SU-DHL-6 (cell line): Measurements from ENCODE around the gene SCYL2.
"Not testable (repeated sequence)": the region's sequence is repeated elsewhere in the genome, so short reads cannot be mapped to it uniquely, and the experiment has no call there.

ENCODE experiments used
- H2AFZ ChIP-seq: fragments of 200-600 bp; sonication (generic); 2 replicates; pipeline ENCODE4 v1.6.1; 2014; ENCODE audit warnings: low read depth, mild to moderate bottlenecking, moderate library complexity, mixed read lengths, antibody characterized with exemption, low read length; ENCODE audit not compliant: severe bottlenecking
- H3F3A ChIP-seq: fragments of 200-600 bp; shearing (Covaris generic); 2 replicates; pipeline ENCODE4 v1.6.0; 2016; ENCODE audit warnings: antibody characterized with exemption, mild to moderate bottlenecking; ENCODE audit not compliant: insufficient read depth
- H3K27ac ChIP-seq: fragments of 200-600 bp; sonication (generic); 2 replicates; pipeline ENCODE4 v1.5.1; 2016; ENCODE audit warnings: low read depth, mild to moderate bottlenecking, low read length, moderate library complexity, mixed read lengths
- H3K27me3 ChIP-seq: fragments of 200-600 bp; sonication (generic), shearing (Covaris generic); 2 replicates; pipeline ENCODE4 v1.6.0; 2014; ENCODE audit warnings: mild to moderate bottlenecking, low read length
- H3K36me3 ChIP-seq: fragments of 200-600 bp; sonication (generic); 2 replicates; pipeline ENCODE4 v1.6.1; 2014; ENCODE audit warnings: mild to moderate bottlenecking, low read length, mixed read lengths
- H3K4me2 ChIP-seq: fragments of 300-600, 200-600 bp; shearing (Covaris generic), sonication (generic); 2 replicates; pipeline ENCODE4 v1.6.0; 2014; ENCODE audit warnings: low read length, low read depth, mild to moderate bottlenecking; ENCODE audit not compliant: poor library complexity, severe bottlenecking
- H3K4me3 ChIP-seq: fragments of 200-600 bp; sonication (generic); 2 replicates; pipeline ENCODE4 v1.5.1; 2014; ENCODE audit warnings: antibody characterized with exemption, low read length, mild to moderate bottlenecking, mixed read lengths; ENCODE audit not compliant: insufficient read depth, poor library complexity, severe bottlenecking
- H3K79me2 ChIP-seq: fragments of 200-600 bp; sonication (generic); 2 replicates; pipeline ENCODE4 v1.6.1; 2014; ENCODE audit warnings: mild to moderate bottlenecking, low read length, moderate library complexity; ENCODE audit not compliant: insufficient read depth
- H3K9ac ChIP-seq: fragments of 200-600 bp; sonication (generic); 2 replicates; pipeline ENCODE4 v1.7.0; 2014; ENCODE audit warnings: mild to moderate bottlenecking, low read length
- H3K9me2 ChIP-seq: fragments of 200-600 bp; sonication (generic); replicated peaks from 2 replicates; pipeline ENCODE4 v1.6.1; 2014; ENCODE audit warnings: low read length; ENCODE audit not compliant: insufficient read depth
- H3K9me3 ChIP-seq: fragments of 200-600 bp; sonication (generic); 2 replicates; pipeline ENCODE4 v1.6.1; 2014; ENCODE audit warnings: low read length, mixed read lengths; ENCODE audit not compliant: insufficient read depth
- H4K20me1 ChIP-seq: fragments of 200-600 bp; sonication (generic); 2 replicates; pipeline ENCODE4 v1.6.1; 2014; ENCODE audit warnings: low read depth, mild to moderate bottlenecking, antibody characterized with exemption, low read length, moderate library complexity, mixed read lengths
- CTCF ChIP-seq: fragments of 200-600 bp; sonication (generic); IDR thresholded peaks from one replicate; pipeline ENCODE4 v1.5.1; 2017; ENCODE audit warnings: antibody characterized with exemption, mild to moderate bottlenecking, low read length, moderate library complexity; ENCODE audit not compliant: insufficient read depth, poor library complexity, severe bottlenecking
- EZH2phosphoT487 ChIP-seq: fragments of 200-600 bp; sonication (generic), shearing (Covaris generic); conservative IDR thresholded peaks from 2 replicates; pipeline ENCODE4 v1.6.1; 2018; ENCODE audit warnings: mild to moderate bottlenecking, antibody characterized with exemption, low read length, moderate library complexity, mixed read lengths

Gene SCYL2

GRCh38 chr12:100279607-100280244, 12.7 kb downstream of the SCYL2 start:
- no peaks in the 10 kb centered on the region for H3F3A ChIP-seq
- no peak overlapping the region for H3K4me2 ChIP-seq
- no peaks in the 10 kb centered on the region for H3K9me3 ChIP-seq
- H4K20me1 ChIP-seq: no peaks in the 10 kb centered on the region
- no peak overlapping the region for H3K9ac ChIP-seq
- no peaks in the 10 kb centered on the region for H3K27me3 ChIP-seq
- TF ChIP-seq CTCF (no peak), EZH2phosphoT487 (no peak)
- no peak overlapping the region for H2AFZ ChIP-seq
- no peaks in the 10 kb centered on the region for H3K9me2 ChIP-seq
- no peak overlapping the region for H3K4me3 ChIP-seq
- no peak overlapping the region for H3K27ac ChIP-seq
- H3K79me2 ChIP-seq: peaks cover 69% of the 10 kb centered on the region
- H3K36me3 ChIP-seq: no peaks in the 10 kb centered on the region

- H3K4me2 ChIP-seq: not testable (repeated sequence)
- peaks cover 24% of the 10 kb centered on the region for H3K79me2 ChIP-seq
Measured at GRCh38 chr12:100284556-100284955, 17.6 kb downstream of the SCYL2 start.

GRCh38 chr12:100289038-100289437, 22.1 kb downstream of the SCYL2 start:
- TF ChIP-seq EZH2phosphoT487: no peak
- TF ChIP-seq CTCF: no peak
- no peaks in the 10 kb centered on the region for H3K27me3 ChIP-seq
- H3K79me2 ChIP-seq: no peaks in the 10 kb centered on the region
- H3K9me2 ChIP-seq: no peaks in the 10 kb centered on the region
- H3K27ac ChIP-seq: no peak overlapping the region
- peaks cover 5% of the 10 kb centered on the region; the same call in 1 of the 2 replicates for H4K20me1 ChIP-seq
- no peak overlapping the region for H2AFZ ChIP-seq
- H3F3A ChIP-seq: no peaks in the 10 kb centered on the region
- no peaks in the 10 kb centered on the region for H3K9me3 ChIP-seq
- H3K9ac ChIP-seq: no peak overlapping the region
- H3K36me3 ChIP-seq: 0 out of 2 replicates have a peak, but pooled peaks cover 4% of the 10 kb centered on the region
- no peak overlapping the region for H3K4me3 ChIP-seq
- H3K4me2 ChIP-seq: no peak overlapping the region

More at GRCh38 chr12:100284556-100284955, 17.6 kb downstream of the SCYL2 start:
- not testable (repeated sequence) for H3K4me3 ChIP-seq, H4K20me1 ChIP-seq, H3K27me3 ChIP-seq, H3K27ac ChIP-seq, H3F3A ChIP-seq, H3K9me3 ChIP-seq, H2AFZ ChIP-seq, H3K9me2 ChIP-seq, H3K36me3 ChIP-seq, H3K9ac ChIP-seq

- no peaks in the 10 kb centered on the region for H3F3A ChIP-seq
- no peaks in the 10 kb centered on the region for H3K9me2 ChIP-seq
- H2AFZ ChIP-seq: no peak overlapping the region
- TF ChIP-seq CTCF (no peak), EZH2phosphoT487 (no peak)
- H3K9me3 ChIP-seq: no peaks in the 10 kb centered on the region
- H3K27ac ChIP-seq: no peak overlapping the region
- H3K4me2 ChIP-seq: no peak overlapping the region
- H3K27me3 ChIP-seq: no peaks in the 10 kb centered on the region
- no peak overlapping the region for H3K4me3 ChIP-seq
- peaks cover 5% of the 10 kb centered on the region; the same call in 1 of the 2 replicates for H4K20me1 ChIP-seq
- H3K79me2 ChIP-seq: no peaks in the 10 kb centered on the region
- 0 out of 2 replicates have a peak, but pooled peaks cover 4% of the 10 kb centered on the region for H3K36me3 ChIP-seq
- no peak overlapping the region for H3K9ac ChIP-seq
Measured at GRCh38 chr12:100290016-100290415, 23.0 kb downstream of the SCYL2 start.
